Tongue (tissue), 2 donors: ENCODE measurements around the gene STAT2. TPM values are rescaled to one million over a fixed set of nuclear protein-coding genes. Genes with fewer than 3 reads are reported as not detected.

Experiments
- small RNA-seq: library from RNA; depleted of rRNA; stranded (forward); fragments of <200 nt; gene quantifications from one replicate; pipeline ENCODE3, GENCODE V24; 2014; ENCODE audit warnings: low replicate concordance
- total RNA-seq: library from RNA; depleted of rRNA; stranded (reverse); fragments of >200 nt; gene quantifications from one replicate; pipeline ENCODE4 v1.2.3, GENCODE V29; 2014

Gene STAT2
- total RNA-seq, 1 donor from 2014 or later = 74.5 TPM

Small RNA genes lying within 50 kb of the gene (small RNA-seq; reads per million reads assigned to genes)
- gene RNU7-40P = not detected

Other genes with a start within 250 kb of the STAT2 start
- gene RPL41, start 243.5 kb downstream of the STAT2 start, total RNA-seq = 1,420 TPM
- 5.6 TPM for gene ZC3H10, start 241.8 kb downstream of the STAT2 start, total RNA-seq
- 152 TPM for gene ESYT1, start 231.8 kb downstream of the STAT2 start, total RNA-seq
- 136 TPM for gene MYL6B, start 207.5 kb downstream of the STAT2 start, total RNA-seq
- gene MYL6, start 201.7 kb downstream of the STAT2 start, total RNA-seq = 707 TPM
- 49.0 TPM for gene SMARCC2, start 170.6 kb downstream of the STAT2 start, total RNA-seq
- 70.3 TPM for gene RNF41, start 138.2 kb downstream of the STAT2 start, total RNA-seq
- gene NABP2, start 135.8 kb downstream of the STAT2 start, total RNA-seq = 18.2 TPM
- gene SLC39A5, start 130.1 kb downstream of the STAT2 start, total RNA-seq = 0.31 TPM
- 19.3 TPM for gene ANKRD52, start 101.7 kb downstream of the STAT2 start, total RNA-seq
- 49.6 TPM for gene COQ10A, start 93.2 kb downstream of the STAT2 start, total RNA-seq
- gene CS, start 59.8 kb downstream of the STAT2 start, total RNA-seq = 235 TPM
- gene CNPY2, start 44.1 kb downstream of the STAT2 start, total RNA-seq = 45.9 TPM
- gene PAN2, start 26.1 kb downstream of the STAT2 start, total RNA-seq = 60.4 TPM
- not detected for gene IL23A, start 21.2 kb downstream of the STAT2 start, total RNA-seq
- gene APOF, start 2.8 kb upstream of the STAT2 start, total RNA-seq = not detected
- gene TIMELESS, start 89.3 kb upstream of the STAT2 start, total RNA-seq = 10.5 TPM
- gene MIP, start 94.5 kb upstream of the STAT2 start, total RNA-seq = not detected
- 2.1 TPM for gene SPRYD4, start 108.5 kb upstream of the STAT2 start, total RNA-seq
- gene GLS2, start 128.1 kb upstream of the STAT2 start, total RNA-seq = 0.21 TPM
- 18.1 TPM for gene RBMS2, start 161.7 kb upstream of the STAT2 start, total RNA-seq